ENCODE results near the gene FGFRL1.
A peak's percentile ranks its signal among the peaks of the same experiment; 100 is the strongest.
"Not testable (repeated sequence)": the region's sequence is repeated elsewhere in the genome, so short reads cannot be mapped to it uniquely, and the experiment has no call there.

The FGFRL1 gene

DNA sequence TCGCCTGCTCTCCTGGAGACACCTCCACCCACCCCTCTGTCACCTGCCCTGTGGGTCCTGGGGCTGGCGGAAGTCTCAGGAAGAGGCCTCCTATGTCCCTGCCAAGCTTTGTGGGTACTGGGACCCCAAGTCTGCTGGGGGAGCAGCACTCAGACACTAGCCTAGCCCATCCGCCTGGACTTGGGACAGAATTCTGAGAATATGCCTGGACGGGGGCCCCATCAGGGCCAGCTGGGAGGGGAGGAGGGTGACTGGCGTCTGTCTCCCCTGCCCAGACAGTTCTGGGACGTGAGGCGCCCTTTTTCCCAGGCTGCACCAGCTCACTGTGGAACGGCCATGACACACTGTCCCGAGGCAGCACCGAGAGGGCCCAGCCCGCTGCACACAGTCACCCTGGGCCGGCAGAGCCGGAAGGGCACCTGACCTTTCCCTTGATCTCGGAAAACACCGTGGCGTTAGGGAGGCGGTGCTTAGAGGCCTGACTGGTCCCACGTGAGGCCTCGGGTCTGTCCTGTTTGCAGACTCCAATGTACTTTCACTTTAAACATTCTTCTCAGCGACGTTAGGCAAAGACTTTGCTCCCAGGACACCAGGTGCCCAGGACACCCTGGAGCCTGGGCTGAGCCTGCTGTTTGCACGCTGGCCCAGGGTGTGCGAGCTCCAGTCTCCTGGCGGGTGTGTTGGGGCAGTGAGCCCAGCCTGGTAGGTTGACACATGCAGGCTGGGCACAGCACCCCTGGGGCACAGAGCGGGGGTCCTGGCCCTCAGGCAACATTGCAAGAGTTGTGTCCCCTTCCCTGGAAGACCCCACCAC is 18.9 kb upstream of the FGFRL1 start:
- DNase-seq (ENCODE audit: low spot score), result peak; percentile 99

DNA sequence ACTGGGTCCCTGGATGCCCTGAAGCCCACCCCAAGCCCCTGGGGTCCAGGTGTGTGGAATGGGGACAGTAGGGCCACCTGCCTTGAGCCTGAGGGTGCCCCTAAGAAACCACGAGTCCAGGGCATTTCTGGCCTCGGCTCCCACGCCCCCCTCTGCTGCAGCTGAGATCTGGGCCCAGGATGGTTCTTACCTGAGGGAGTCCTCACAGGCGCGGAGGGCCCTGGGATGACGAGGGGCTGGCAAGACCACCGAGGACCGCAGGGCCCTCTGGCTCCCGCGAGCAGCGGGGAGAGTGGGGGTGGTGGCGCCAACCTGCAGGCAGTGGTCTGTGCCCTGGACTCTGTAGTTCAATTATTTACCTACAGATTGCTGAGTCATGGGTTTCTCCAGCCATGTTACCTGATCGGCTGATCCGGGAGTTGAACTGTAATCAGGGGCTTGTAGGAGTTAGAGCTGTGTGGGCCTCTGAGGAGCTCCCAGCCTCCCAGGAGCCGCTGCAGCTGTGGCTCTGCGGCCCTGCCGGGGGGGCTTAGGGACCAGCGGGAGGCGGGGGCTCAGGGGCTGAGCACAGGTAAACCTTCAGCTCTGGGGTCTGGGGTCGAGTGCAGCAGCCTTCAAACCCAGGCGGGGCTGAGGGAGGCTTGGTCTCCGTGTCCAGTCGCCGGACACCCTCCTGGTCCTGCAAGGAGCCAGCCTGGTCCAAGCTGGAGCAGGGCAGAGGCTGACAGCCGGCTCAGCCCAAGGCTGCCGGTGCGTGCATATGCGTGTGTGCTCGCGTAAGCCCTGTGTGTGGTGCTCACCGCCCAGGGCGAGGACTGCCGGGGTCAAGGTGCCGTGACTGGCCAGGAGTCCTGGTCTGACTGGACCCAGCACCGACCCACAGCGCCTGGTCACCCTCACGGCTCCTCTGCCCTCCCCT is 18.1 kb upstream of the FGFRL1 start, which contains the start of gene SLC26A1:
TSS of gene SLC26A1 (minus strand) at position 294 of the 919 bp plus-strand sequence. CDS start 1,701 bp downstream, outside the sequence.
- DNase-seq (ENCODE audit: low spot score), result peak; percentile 95

DNA sequence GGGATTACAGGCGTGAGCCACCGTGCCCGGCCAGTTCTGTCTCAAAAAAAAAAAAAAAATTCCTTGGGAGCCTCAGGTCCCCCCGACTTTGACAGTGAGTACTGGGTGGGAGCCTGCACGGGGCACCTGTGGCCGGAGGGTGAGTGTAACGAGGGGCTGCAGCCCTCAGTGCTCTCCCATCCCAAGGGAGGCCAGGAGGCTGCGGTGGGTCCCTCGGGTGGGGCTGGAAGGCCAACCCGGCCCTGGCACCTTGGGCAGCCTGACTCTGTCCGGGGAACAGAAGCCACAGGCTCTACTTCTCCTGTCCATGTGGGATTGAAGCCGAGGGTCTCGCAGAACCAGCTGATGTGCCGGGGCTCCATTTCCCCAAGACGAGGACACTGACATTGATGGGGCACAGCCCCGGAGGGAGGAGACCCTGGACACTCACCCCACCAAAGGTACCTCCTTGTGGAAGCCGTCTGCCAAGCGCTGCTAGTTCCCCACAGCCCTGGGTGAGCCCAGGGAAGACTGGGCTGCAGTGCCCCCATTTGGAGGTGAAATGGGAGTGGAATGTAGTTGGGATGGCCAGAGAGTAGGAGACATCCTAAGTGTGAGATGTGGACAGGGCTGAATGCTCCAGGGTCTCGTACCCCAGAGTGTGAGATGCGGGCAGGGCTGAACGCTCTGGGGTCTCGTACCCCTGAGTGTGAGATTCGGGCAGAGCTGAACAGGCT is 16.0 kb upstream of the FGFRL1 start:
- DNase-seq (ENCODE audit: low spot score), result no peak

DNA sequence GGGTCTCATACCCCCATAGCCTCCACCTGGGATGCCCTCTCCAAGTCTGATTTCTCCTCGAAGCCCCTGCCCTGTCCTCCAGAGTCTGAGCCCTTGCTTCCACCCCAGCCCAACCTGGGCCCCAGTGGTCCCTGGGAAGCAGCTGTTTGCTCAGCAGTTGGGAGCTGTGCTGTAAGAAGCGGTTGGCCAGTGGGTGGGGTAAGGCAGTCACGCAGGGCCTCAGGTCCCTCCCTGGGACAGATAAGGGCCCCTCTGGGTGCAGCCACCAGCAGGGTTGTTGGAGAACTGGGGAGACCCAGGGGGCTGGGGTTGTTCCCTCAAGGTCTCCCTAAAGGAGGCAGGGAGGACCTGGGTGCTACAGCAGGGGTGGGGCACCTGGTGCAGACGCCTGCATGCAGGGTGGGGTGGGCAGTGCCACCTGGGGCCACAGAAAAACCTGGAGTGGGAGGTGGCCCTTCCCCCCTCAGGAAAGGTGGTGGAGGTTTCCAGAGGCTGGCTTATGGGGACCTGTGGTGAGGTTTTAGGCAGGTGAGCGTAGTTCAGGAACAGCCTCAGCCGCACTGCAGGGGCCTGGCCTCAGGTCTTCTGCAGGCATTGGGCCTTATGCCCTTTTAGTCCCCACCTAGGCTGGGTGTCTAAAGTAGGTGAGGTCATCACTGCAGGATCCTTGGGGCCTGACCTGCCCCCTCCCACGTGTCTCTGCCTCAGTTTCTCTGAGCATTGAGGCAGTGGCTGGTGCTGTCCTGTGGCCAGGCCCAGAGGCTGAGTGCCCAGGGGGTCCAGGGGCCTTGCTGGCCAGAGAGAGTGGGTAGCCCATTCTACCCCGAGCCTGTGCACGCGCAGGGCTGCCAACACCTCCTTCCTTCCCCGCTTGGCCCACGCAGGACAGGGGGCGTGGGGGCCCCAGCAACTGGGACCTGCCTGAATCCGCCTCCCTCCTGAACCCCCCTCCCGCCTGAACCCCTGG is 15.1 kb upstream of the FGFRL1 start:
- no peak for DNase-seq (ENCODE audit: low spot score)

- DNase-seq (ENCODE audit: low spot score), result no peak
Observed at GRCh38 chr4:996997-997374, 14.4 kb upstream of the FGFRL1 start.

DNA sequence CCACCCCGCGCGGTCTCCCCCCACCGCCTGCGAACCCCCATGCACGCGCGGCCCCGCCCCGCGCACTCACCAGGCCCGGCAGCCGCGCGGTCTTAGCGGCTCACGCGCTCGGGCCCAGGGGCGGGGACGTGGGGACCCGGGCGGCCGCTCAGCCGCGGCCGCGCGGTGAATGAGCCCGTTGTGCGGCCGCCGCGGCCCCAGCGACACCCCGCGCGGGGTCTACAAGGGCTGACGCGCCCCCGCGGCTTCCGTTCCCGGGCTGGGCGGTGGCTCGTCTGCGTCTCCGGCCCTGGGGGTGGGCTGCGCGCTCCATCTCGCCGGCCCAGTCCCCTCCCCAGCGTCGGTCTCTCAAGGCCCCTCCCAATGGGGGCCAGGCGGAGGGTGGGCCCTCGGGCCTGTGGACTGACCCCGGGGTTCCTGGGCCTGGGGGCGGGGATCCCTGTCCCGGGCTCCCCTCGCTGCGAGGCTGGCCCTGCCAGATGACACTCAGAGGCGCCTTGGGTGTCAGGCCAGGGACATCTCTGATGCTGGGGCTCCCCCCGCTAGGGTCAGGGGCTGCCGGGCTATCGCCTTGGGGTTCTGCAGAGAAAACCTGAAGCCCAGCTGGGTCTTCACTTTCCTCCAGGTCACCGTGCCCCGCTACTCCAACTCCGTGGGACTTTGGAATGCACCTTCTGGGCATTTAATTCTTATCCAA is 13.9 kb upstream of the FGFRL1 start:
- peak; percentile 92 for DNase-seq (ENCODE audit: low spot score)

GRCh38 chr4:998096-998691 is 13.2 kb upstream of the FGFRL1 start:
- no peak for DNase-seq (ENCODE audit: low spot score)

DNA sequence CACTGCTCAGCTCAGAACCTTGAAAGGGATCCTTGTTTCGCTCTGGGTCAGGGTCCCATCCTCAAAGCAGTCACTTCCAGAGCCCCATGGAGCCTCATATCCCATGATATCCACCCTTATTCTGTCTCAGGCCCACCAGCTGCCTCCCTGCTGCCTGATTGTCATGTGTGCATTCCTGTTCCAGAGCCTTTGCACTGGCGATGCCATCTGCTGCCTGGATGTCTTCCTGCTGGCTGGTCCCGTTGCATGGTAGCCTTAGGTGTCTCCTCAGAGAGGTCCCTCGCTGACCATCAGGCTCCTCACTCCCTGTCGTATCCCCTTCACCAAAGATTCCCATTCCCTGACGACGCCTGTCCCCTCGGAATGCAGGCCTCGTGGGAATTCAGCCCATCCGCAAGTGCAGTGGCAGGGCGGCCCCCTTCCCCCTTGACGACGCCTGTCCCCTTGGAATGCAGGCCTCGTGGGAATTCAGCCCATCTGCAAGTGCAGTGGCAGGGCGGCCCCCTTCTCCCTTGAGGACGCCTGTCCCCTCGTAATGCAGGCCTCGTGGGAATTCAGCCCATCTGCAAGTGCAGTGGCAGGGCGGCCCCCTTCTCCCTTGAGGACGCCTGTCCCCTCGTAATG is 12.1 kb upstream of the FGFRL1 start:
- DNase-seq (ENCODE audit: low spot score), result not testable (repeated sequence)

DNA sequence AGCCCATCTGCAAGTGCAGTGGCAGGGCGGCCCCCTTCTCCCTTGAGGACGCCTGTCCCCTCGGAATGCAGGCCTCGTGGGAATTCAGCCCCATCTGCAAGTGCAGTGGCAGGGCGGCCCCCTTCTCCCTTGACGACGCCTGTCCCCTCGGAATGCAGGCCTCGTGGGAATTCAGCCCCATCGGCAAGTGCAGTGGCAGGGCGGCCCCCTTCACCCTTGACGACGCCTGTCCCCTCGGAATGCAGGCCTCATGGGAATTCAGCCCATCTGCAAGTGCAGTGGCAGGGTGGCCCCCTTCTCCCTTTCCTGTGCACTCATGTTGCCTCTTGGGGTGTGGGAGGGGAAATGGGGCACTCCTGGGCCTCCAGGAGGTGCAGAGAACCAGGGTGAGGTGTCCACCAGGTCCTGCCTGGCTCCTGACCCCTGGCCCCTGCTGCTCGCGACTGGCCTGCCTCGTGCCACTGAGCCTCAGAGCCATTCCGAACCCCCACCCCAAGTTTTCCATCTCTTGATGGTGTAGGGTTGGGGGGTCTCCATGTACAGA is 11.5 kb upstream of the FGFRL1 start:
- no peak for DNase-seq (ENCODE audit: low spot score)

GRCh38 chr4:1000686-1001260 is 10.7 kb upstream of the FGFRL1 start:
- DNase-seq (ENCODE audit: low spot score), result no peak

GRCh38 chr4:1001561-1002130 is 9.8 kb upstream of the FGFRL1 start:
- DNase-seq (ENCODE audit: low spot score), result no peak

- DNase-seq (ENCODE audit: low spot score), result no peak
Observed at GRCh38 chr4:1002131-1002630, 9.2 kb upstream of the FGFRL1 start.

GRCh38 chr4:1002631-1003251 is 8.7 kb upstream of the FGFRL1 start:
- DNase-seq (ENCODE audit: low spot score), result no peak

DNA sequence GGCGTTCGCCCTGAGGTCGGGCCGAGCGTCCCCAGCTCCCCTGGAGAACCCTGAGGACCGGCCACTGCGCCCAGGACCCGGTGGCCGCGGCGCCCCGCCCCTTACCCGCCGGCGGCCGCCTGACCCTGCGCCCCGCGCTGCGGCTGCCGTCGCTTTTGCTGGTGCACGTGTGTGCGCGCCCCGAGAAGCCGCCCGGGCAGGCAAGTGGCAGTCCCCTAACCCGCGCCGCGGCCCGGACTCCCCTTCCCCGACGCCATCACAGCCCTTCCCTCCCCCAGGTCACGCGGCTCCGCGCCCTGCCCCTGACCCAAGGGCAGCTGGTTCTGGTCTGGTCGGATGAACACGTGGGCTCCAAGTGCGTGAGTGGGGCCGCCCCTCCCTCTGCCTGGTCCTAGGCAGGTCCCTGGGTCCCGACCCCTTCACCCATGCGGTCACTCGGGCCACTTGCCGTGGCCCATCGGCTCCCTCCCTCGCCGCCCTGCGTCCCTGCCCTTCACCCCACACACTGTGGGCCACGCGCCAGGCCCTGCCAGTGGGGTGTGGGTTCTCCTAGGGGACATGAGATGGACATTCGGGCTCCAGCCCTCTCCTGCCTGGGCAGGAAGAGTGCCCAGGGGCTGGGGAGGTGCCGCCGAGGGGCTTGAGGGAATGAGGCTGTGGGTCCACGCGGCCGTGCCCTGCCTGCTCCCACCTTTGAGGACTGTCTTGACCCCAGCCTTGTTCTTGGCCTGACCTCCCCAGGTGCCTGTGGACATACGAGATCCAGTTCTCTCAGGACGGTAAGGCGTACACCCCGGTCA is 8.0 kb upstream of the FGFRL1 start:
- DNase-seq (ENCODE audit: low spot score), result no peak

DNA sequence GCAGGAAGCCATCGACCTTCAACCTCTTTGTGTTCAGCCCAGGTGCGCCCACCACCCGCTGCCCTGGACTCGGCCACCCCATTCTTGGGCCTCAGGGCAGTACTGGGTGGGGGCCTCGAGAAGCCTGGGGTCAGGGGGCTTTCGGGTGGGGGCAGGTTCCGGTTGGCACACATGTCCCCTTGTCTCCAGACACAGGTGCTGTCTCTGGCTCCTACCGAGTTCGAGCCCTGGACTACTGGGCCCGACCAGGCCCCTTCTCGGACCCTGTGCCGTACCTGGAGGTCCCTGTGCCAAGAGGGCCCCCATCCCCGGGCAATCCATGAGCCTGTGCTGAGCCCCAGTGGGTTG is 7.4 kb upstream of the FGFRL1 start:
- no peak for DNase-seq (ENCODE audit: low spot score)

- DNase-seq (ENCODE audit: low spot score), result no peak
Observed at GRCh38 chr4:1004557-1005485, 6.6 kb upstream of the FGFRL1 start.

Data from HuH-7.5 (cell line).